ENCODE data around the gene GALR3. TPM values are rescaled to one million over a fixed set of nuclear protein-coding genes. Genes with fewer than 3 reads are reported as not detected.

Gene GALR3
- total and polyA plus RNA-seq, 2 of the 8 experiments (the other 6 are each of a cell fraction or from before 2014, with no cell fraction given) = 0.84 to 1.1 TPM

- no peak for TF ChIP-seq CHD7 (IDR thresholded peaks at IDR 0.05; ENCODE audit: insufficient replicate concordance, low read length)
- TF ChIP-seq EGR1 (IDR thresholded peaks at IDR 0.05; ENCODE audit: borderline replicate concordance, low read depth, low read length) = 0 out of 2 replicates have a peak, but pooled peaks have one; percentile 1
- TF ChIP-seq GABPA (IDR thresholded peaks at IDR 0.05; ENCODE audit: borderline replicate concordance, insufficient read depth, low read length) = no peak
- TF ChIP-seq BRCA1 (IDR thresholded peaks at IDR 0.05; ENCODE audit: low read depth, low read length) = peak; percentile 64
- peak; percentile 51 for TF ChIP-seq KDM4A (IDR thresholded peaks at IDR 0.05; ENCODE audit: low read depth, low read length, severe bottlenecking)
- peak; percentile 22; the same call in 1 of the 2 replicates for TF ChIP-seq SIX5 (IDR thresholded peaks at IDR 0.05; ENCODE audit: low read depth, low read length)
- TF ChIP-seq TBP (IDR thresholded peaks at IDR 0.05; ENCODE audit: low read depth, low read length) = no peak
- TF ChIP-seq NANOG (IDR thresholded peaks at IDR 0.05; ENCODE audit: insufficient read depth, low read depth, low read length, poor library complexity, severe bottlenecking) = no peak
- 0 out of 2 replicates have a peak, but pooled peaks have one; percentile 15 for TF ChIP-seq SUZ12 (IDR thresholded peaks at IDR 0.05; ENCODE audit: low read length)
Measured at GRCh38 chr22:37802310-37803194, 20.6 kb upstream of the GALR3 start (continued).

Measured in H1 (cell line).